22Rv1 (cell line): ENCODE measurements around the gene ZNF524.

Experiments
- CTCF ChIP-seq: fragments of 450-650 bp; IDR thresholded peaks from 2 replicates; pipeline ENCODE4 v1.5.1; 2017; ENCODE audit warnings: mild to moderate bottlenecking
- ZFX ChIP-seq: fragments of 450-650 bp; IDR thresholded peaks from 2 replicates; pipeline ENCODE4 v1.6.1; 2017; ENCODE audit warnings: antibody characterized with exemption, borderline replicate concordance

GRCh38 chr19:55614711-55615542 lies 14.8 kb downstream of the ZNF524 start:
- TF ChIP-seq CTCF (no peak), ZFX (no peak)
